ENCODE results near the gene ZNF497. TPM values are rescaled to one million over a fixed set of nuclear protein-coding genes. Genes with fewer than 3 reads are reported as not detected.
"Not testable (repeated sequence)": the region's sequence is repeated elsewhere in the genome, so short reads cannot be mapped to it uniquely, and the experiment has no call there.

Gene ZNF497
- total and polyA plus RNA-seq, 4 experiments from 2014 or later, result 0.46 to 2.0 (median 1.5) TPM

DNA sequence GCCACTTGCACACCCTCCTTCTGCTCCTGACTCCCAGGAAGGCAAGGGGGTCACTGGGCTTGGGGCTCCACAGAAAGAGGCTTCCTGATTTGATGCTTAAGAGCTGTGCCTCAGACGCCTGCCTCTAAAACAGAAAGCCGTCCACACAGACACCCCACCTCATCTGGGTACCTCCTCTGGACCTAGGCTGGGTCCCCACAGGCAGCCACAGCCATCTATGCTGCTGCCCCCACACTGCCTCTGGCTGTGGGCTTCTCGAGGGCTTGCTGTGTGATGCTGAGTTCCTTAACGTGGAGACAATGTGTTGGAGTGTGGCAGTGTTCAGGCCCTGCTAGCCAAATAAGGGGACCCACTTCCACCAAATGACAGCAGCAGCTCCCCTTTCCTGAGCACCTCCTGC lies 44.3 kb downstream of the ZNF497 start:
- Mint-ChIP-seq H3K4me1 (peaks cover 0 to 3% (median 0%) of the 10 kb centered on the region in 4 donors), H3K27me3 (no peaks in the 10 kb centered on the region), H3K9me3 (no peaks in the 10 kb centered on the region), H3K27ac (peak overlapping the region in 1 of 7 donors; percentile 22), H3K36me3 (peaks cover 20 to 24% of the 10 kb centered on the region in 2 donors), H3K4me3 (no peak overlapping the region)
- Histone ChIP-seq H3K4me1 (ENCODE audit: insufficient read depth, low read length) (no peaks in the 10 kb centered on the region), H3K36me3 (ENCODE audit: insufficient read depth, low read length) (peaks cover 19% of the 10 kb centered on the region), H3K27ac (ENCODE audit: low read depth, low read length) (no peak overlapping the region), H3K27me3 (ENCODE audit: insufficient read depth, low read length) (no peaks in the 10 kb centered on the region), H3K4me3 (ENCODE audit: low read length in 2 of 2) (no peak overlapping the region), H3K9me3 (ENCODE audit: control insufficient read depth in 1 of 2, low read length in 2 of 2) (no peaks in the 10 kb centered on the region)
- CTCF ChIA-PET (ENCODE audit: partially characterized antibody), result interaction anchor here (1.3 kb wide), 1 partner anchor 9 kb away, joined by 4 read pairs; no protein-coding TSS in a partner anchor
- intact Hi-C loops (cut with micrococcal nuclease), result no loop called here
- DNase-seq, result no peak
- POLR2A ChIA-PET (ENCODE audit: partially characterized antibody), result interaction anchor here (0.6 to 1.4 kb wide), 3 partner anchors 29 to 46 kb away, joined by 3 to 4 read pairs (median 3); partner anchors contain the start of gene ZNF497

- H3K27ac Mint-ChIP-seq, result peak overlapping the region in 1 of 7 donors; percentile 43
- Histone ChIP-seq H3K27ac (ENCODE audit: low read depth, low read length) (no peak overlapping the region), H3K36me3 (ENCODE audit: insufficient read depth, low read length) (peaks cover 26% of the 10 kb centered on the region), H3K27me3 (ENCODE audit: insufficient read depth, low read length) (no peaks in the 10 kb centered on the region), H3K4me1 (ENCODE audit: insufficient read depth, low read length) (no peaks in the 10 kb centered on the region), H3K9me3 (ENCODE audit: control insufficient read depth in 1 of 2, low read length in 2 of 2) (no peaks in the 10 kb centered on the region), H3K4me3 (ENCODE audit: low read length in 2 of 2) (no peak overlapping the region)
- no peak overlapping the region for H3K4me3 Mint-ChIP-seq
- ChIA-PET POLR2A (ENCODE audit: partially characterized antibody) (interaction anchor here (0.6 to 1.7 kb wide), 5 partner anchors 12 to 191 kb away, joined by 3 to 5 read pairs (median 4); partner anchors contain the start of genes ERVK3-1 and ZNF497), CTCF (ENCODE audit: partially characterized antibody) (interaction anchor here (0.9 to 1.0 kb wide), 2 partner anchors 8 to 45 kb away, joined by 3 to 5 read pairs; partner anchors contain the start of gene ZNF497)
- no peaks in the 10 kb centered on the region for H3K27me3 Mint-ChIP-seq
- H3K9me3 Mint-ChIP-seq, result no peaks in the 10 kb centered on the region
- intact Hi-C loops (cut with micrococcal nuclease), result no loop called here
- peaks cover 0 to 3% (median 0%) of the 10 kb centered on the region in 4 donors for H3K4me1 Mint-ChIP-seq
- peaks cover 27 to 31% of the 10 kb centered on the region in 2 donors for H3K36me3 Mint-ChIP-seq
- peak in 1 of 5 donors; percentile 15 for DNase-seq
Observed at GRCh38 chr19:58317476-58318072, 45.0 kb downstream of the ZNF497 start.

DNA sequence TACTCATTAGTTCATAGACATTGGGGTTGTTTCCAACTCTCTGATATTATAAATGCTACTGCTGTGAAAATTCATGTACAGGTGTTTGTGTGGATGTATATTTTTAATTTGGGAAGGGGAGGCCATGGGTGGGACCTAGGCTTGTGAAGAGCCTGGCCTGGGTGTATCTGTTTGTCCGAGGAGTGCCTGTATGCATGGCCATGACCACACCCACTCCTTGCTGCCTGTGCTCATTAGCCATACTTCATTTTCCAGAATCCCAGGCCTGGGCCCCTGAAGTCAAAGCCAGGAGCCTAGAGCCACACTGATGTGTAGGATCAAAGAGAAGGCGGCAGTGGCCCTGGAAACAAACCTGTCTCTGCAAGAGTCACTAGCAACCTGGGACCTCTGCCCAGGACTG lies 47.0 kb downstream of the ZNF497 start:
- no peak overlapping the region for H3K27ac ChIP-seq (ENCODE audit: low read depth, low read length)
- H3K4me1 ChIP-seq (ENCODE audit: insufficient read depth, low read length), result no peaks in the 10 kb centered on the region
- POLR2A ChIA-PET (ENCODE audit: partially characterized antibody), result no interaction called here
- H3K27me3 ChIP-seq (ENCODE audit: insufficient read depth, low read length), result no peaks in the 10 kb centered on the region
- Mint-ChIP-seq H3K27me3 (no peaks in the 10 kb centered on the region), H3K9me3 (no peaks in the 10 kb centered on the region), H3K36me3 (peaks cover 43 to 47% of the 10 kb centered on the region in 2 donors), H3K4me1 (peaks cover 3 to 6% (median 3%) of the 10 kb centered on the region in 4 donors), H3K27ac (no peak overlapping the region), H3K4me3 (no peak overlapping the region)
- no peak for DNase-seq
- no peak overlapping the region for H3K4me3 ChIP-seq (ENCODE audit: low read length in 2 of 2)
- CTCF ChIA-PET (ENCODE audit: partially characterized antibody), result no interaction called here
- peaks cover 37% of the 10 kb centered on the region for H3K36me3 ChIP-seq (ENCODE audit: insufficient read depth, low read length)
- intact Hi-C loops (cut with micrococcal nuclease), result no loop called here
- H3K9me3 ChIP-seq (ENCODE audit: control insufficient read depth in 1 of 2, low read length in 2 of 2), result no peaks in the 10 kb centered on the region

- no peak overlapping the region for H3K4me3 Mint-ChIP-seq
- Histone ChIP-seq H3K27ac (ENCODE audit: low read depth, low read length) (no peak overlapping the region), H3K4me3 (ENCODE audit: low read length in 2 of 2) (no peak overlapping the region), H3K36me3 (ENCODE audit: insufficient read depth, low read length) (peaks cover 53% of the 10 kb centered on the region), H3K4me1 (ENCODE audit: insufficient read depth, low read length) (peaks cover 15% of the 10 kb centered on the region), H3K9me3 (ENCODE audit: control insufficient read depth in 1 of 2, low read length in 2 of 2) (no peaks in the 10 kb centered on the region), H3K27me3 (ENCODE audit: insufficient read depth, low read length) (no peaks in the 10 kb centered on the region)
- H3K27me3 Mint-ChIP-seq, result no peaks in the 10 kb centered on the region
- intact Hi-C loops (cut with micrococcal nuclease), result loop anchor here (2.0 kb wide), 1 partner anchor 93 kb away; no protein-coding TSS in a partner anchor
- ChIA-PET CTCF (ENCODE audit: partially characterized antibody) (interaction anchor here (0.7 kb wide), 1 partner anchor 84 kb away, joined by 7 read pairs; no protein-coding TSS in a partner anchor), POLR2A (ENCODE audit: partially characterized antibody) (no interaction called here)
- no peaks in the 10 kb centered on the region for H3K9me3 Mint-ChIP-seq
- H3K4me1 Mint-ChIP-seq, result peaks cover 21 to 40% (median 30%) of the 10 kb centered on the region in 4 donors
- H3K36me3 Mint-ChIP-seq, result peaks cover 76 to 82% of the 10 kb centered on the region in 2 donors
- H3K27ac Mint-ChIP-seq, result peak overlapping the region in 2 of 7 donors; percentile 35 to 64
- no peak for DNase-seq
Observed at GRCh38 chr19:58311345-58311865, 51.1 kb downstream of the ZNF497 start.

- CTCF ChIA-PET (ENCODE audit: partially characterized antibody), result interaction anchor here (0.7 kb wide), 1 partner anchor 83 kb away, joined by 7 read pairs; no protein-coding TSS in a partner anchor
- intact Hi-C loops (cut with micrococcal nuclease), result loop anchor here (2.0 kb wide), 1 partner anchor 92 kb away; no protein-coding TSS in a partner anchor
- not testable (repeated sequence) for H3K4me3 ChIP-seq (ENCODE audit: low read length in 2 of 2); H3K4me3 Mint-ChIP-seq; H3K9me3 Mint-ChIP-seq; H3K27me3 Mint-ChIP-seq; H3K27me3 ChIP-seq (ENCODE audit: insufficient read depth, low read length); H3K27ac Mint-ChIP-seq; H3K9me3 ChIP-seq (ENCODE audit: control insufficient read depth in 1 of 2, low read length in 2 of 2); H3K27ac ChIP-seq (ENCODE audit: low read depth, low read length)
- Histone ChIP-seq H3K4me1 (ENCODE audit: insufficient read depth, low read length) (peaks cover 22% of the 10 kb centered on the region), H3K36me3 (ENCODE audit: insufficient read depth, low read length) (peaks cover 51% of the 10 kb centered on the region)
- POLR2A ChIA-PET (ENCODE audit: partially characterized antibody), result interaction anchor here (1.9 kb wide), 1 partner anchor 52 kb away, joined by 7 read pairs; the partner anchor contains the start of gene ZNF497
- Mint-ChIP-seq H3K4me1 (peaks cover 26 to 48% (median 37%) of the 10 kb centered on the region in 4 donors), H3K36me3 (peaks cover 80 to 84% of the 10 kb centered on the region in 2 donors)
- DNase-seq, result peak in 1 of 5 donors; percentile 10
Observed at GRCh38 chr19:58310685-58311084, 51.9 kb downstream of the ZNF497 start.

DNA sequence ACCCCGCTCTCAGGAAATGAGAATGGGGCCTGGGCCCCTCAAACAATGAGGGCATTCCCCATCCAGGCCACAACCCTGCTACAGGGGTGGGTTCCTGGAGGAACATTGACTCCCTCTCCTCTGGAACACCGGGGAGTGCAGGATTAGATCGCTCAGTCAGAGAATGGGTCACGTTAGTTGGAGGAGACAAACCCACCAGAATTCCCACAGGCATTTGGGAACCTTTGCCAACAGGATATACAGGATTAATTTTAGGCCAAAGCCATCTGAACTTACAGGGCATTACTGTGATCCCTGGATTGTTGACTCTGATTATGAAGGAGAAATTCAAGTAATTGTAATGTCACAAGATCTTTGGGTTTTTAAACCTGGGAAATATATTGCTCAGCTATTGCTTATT lies 54.8 kb downstream of the ZNF497 start:
- DNase-seq, result no peak
- Mint-ChIP-seq H3K27me3 (no peaks in the 10 kb centered on the region), H3K36me3 (peaks cover 61 to 71% of the 10 kb centered on the region in 2 donors), H3K27ac (peak overlapping the region in 5 of 7 donors; percentile 17 to 65 (median 57)), H3K4me1 (peaks cover 34 to 63% (median 50%) of the 10 kb centered on the region in 4 donors), H3K9me3 (peaks cover 0 to 3% (median 0%) of the 10 kb centered on the region in 8 donors), H3K4me3 (peak overlapping the region in 4 of 8 donors; percentile 17 to 49 (median 30))
- no peaks in the 10 kb centered on the region for H3K27me3 ChIP-seq (ENCODE audit: insufficient read depth, low read length)
- H3K9me3 ChIP-seq (ENCODE audit: control insufficient read depth in 1 of 2, low read length in 2 of 2), result no peaks in the 10 kb centered on the region
- H3K4me3 ChIP-seq (ENCODE audit: low read length in 2 of 2), result no peak overlapping the region
- ChIA-PET POLR2A (ENCODE audit: partially characterized antibody) (interaction anchor here (1.1 to 3.5 kb wide), 2 partner anchors 19 to 56 kb away, joined by 3 to 26 read pairs; partner anchors contain the start of genes ZNF497 and ZSCAN22), CTCF (ENCODE audit: partially characterized antibody) (interaction anchor here (0.6 to 1.3 kb wide), 2 partner anchors 73 to 118 kb away, joined by 3 to 4 read pairs; partner anchors contain the start of gene ZNF837)
- H3K4me1 ChIP-seq (ENCODE audit: insufficient read depth, low read length), result peaks cover 31% of the 10 kb centered on the region
- H3K36me3 ChIP-seq (ENCODE audit: insufficient read depth, low read length), result peaks cover 28% of the 10 kb centered on the region
- no peak overlapping the region for H3K27ac ChIP-seq (ENCODE audit: low read depth, low read length)
- intact Hi-C loops (cut with micrococcal nuclease), result loop anchor here (5.0 kb wide), 1 partner anchor 1915 kb away; the partner anchor contains the start of gene ZNF582

All from CD4-positive, alpha-beta memory T cell (primary cell).